Thyroid gland (tissue), 4 donors: ENCODE data around the gene CLPSL2. TPM values are rescaled to one million over a fixed set of nuclear protein-coding genes. Genes with fewer than 3 reads are reported as not detected.

Experiments used
- DNase-seq, 2 donors: peaks; one replicate each; pipeline ENCODE4 v3.0.0-alpha.2; 2019
- H3K27ac ChIP-seq, 3 donors: fragments of 200-600 bp; sonication (generic); 1 replicate in 2 of 3; 2 replicates in 1 of 3; pipeline ENCODE4 v1.5.1; 2016 to 2019; ENCODE audit warnings: mild to moderate bottlenecking in 1 of 3, moderate library complexity in 1 of 3
- H3K27me3 ChIP-seq: fragments of 200-600 bp; sonication (generic); one replicate; pipeline ENCODE4 v1.5.1; 2019
- H3K36me3 ChIP-seq, 2 donors: fragments of 200-600 bp; sonication (generic); one replicate each; pipeline ENCODE4 v1.5.1; 2016 to 2019
- H3K4me1 ChIP-seq, 2 donors: fragments of 200-600 bp; sonication (generic); one replicate each; pipeline ENCODE4 v1.5.1; 2017 to 2019
- H3K4me3 ChIP-seq, 3 donors: fragments of 200-600 bp; sonication (generic); replicated peaks in 1 of 3; 1 replicate in 2 of 3; 2 replicates in 1 of 3; pipeline ENCODE4 v1.5.1; 2016; ENCODE audit warnings: mild to moderate bottlenecking in 1 of 3
- H3K9me3 ChIP-seq: fragments of 200-600 bp; sonication (generic); one replicate; pipeline ENCODE4 v1.5.1; 2017
- POLR2A ChIP-seq, 2 donors: fragments of 450-650 bp; IDR thresholded peaks; one replicate each; pipeline ENCODE4 v1.6.1; 2017; ENCODE audit warnings: antibody characterized with exemption in 2 of 2, mild to moderate bottlenecking in 2 of 2, moderate library complexity in 1 of 2
- WGBS, 2 donors: methylation state at CpG; one replicate each; pipeline ENCODE4 v1.1.5; 2017; 5-methylcytosine and 5-hydroxymethylcytosine counted together
- intact Hi-C: fragments of 100-400 bp; cut with DNase I; formaldehyde crosslinking; loops from one replicate; pipeline ENCODE4 v1.15.1; 2023
- total RNA-seq, 4 donors: library from RNA; depleted of rRNA; stranded (reverse); fragments of >200 nt; gene quantifications; one replicate each; pipeline ENCODE4 v1.2.3, GENCODE V29; 2016
- TF ChIP-seq, protein P1 (sequence below), 6 experiments: fragments of 200-600 bp in 3 of 6; fragments of 450-650 bp in 3 of 6; sonication (generic) in 3 of 6; IDR thresholded peaks; one replicate each; pipeline ENCODE4 v1.5.1; 2016 to 2019; ENCODE audit warnings: antibody characterized with exemption in 6 of 6, mild to moderate bottlenecking in 2 of 6, inconsistent platforms in 1 of 6, moderate library complexity in 1 of 6

The CLPSL2 gene
- total RNA-seq, 4 donors from 2014 or later, result not detected

DNA sequence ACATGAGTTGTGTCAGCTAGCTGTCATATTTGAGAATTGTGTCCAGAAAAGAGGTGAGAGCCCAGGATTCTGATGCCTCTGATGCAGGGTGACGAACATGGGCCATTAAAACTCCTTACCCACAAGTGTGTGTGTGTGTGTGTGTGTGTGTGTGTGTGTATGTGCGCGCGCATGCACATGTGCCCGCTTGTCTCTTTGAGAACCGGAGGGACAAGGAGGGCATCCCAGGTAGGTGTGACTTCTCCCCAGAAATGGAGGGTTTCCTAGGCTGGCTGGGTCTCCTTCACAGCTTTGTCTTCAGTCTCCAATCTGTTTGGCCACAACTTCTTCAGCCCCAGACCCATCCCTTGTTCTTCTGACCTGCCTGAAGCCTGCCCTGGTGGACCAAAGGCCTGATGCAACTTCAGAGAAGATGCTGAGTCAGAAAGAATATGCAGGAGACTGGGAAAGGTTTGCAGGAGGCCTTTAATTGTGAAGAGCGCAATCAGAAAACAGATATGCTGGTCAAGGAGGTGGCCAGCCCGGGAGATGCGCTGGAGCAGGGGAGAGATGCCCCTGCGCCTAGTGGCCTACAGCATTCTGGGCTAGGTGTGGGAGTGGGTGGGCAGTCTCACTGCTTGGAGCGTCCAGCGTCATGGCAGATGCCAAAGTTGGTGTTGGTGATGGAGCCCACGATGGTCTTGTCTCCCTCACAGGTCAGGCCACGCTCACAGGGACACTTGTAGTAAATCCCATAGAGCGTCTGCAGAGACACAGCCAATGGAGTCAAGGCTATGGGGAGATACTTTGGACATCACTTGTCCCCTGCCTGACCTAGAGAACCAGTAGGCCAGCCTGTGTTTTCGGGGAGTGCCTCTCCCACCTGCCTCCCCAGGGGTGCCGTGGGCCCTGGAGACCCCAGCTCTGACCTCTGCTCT, 18.4 kb downstream of the CLPSL2 start:
- intact Hi-C loops, result no loop called here
- no peaks in the 10 kb centered on the region for H3K4me1 ChIP-seq
- H3K9me3 ChIP-seq, result no peaks in the 10 kb centered on the region
- no peak for DNase-seq
- no peaks in the 10 kb centered on the region for H3K27me3 ChIP-seq
- H3K27ac ChIP-seq, result no peak overlapping the region
- WGBS, 2 donors, result 91 to 93% methylated on average over 17 of the region's 17 CpGs
- H3K4me3 ChIP-seq, result no peak overlapping the region
- no peaks in the 10 kb centered on the region for H3K36me3 ChIP-seq
- TF ChIP-seq, protein P1, sequence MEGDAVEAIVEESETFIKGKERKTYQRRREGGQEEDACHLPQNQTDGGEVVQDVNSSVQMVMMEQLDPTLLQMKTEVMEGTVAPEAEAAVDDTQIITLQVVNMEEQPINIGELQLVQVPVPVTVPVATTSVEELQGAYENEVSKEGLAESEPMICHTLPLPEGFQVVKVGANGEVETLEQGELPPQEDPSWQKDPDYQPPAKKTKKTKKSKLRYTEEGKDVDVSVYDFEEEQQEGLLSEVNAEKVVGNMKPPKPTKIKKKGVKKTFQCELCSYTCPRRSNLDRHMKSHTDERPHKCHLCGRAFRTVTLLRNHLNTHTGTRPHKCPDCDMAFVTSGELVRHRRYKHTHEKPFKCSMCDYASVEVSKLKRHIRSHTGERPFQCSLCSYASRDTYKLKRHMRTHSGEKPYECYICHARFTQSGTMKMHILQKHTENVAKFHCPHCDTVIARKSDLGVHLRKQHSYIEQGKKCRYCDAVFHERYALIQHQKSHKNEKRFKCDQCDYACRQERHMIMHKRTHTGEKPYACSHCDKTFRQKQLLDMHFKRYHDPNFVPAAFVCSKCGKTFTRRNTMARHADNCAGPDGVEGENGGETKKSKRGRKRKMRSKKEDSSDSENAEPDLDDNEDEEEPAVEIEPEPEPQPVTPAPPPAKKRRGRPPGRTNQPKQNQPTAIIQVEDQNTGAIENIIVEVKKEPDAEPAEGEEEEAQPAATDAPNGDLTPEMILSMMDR (IDR thresholded peaks at IDR 0.05), result no peak
- TF ChIP-seq POLR2A (IDR thresholded peaks at IDR 0.05), result no peak

DNA sequence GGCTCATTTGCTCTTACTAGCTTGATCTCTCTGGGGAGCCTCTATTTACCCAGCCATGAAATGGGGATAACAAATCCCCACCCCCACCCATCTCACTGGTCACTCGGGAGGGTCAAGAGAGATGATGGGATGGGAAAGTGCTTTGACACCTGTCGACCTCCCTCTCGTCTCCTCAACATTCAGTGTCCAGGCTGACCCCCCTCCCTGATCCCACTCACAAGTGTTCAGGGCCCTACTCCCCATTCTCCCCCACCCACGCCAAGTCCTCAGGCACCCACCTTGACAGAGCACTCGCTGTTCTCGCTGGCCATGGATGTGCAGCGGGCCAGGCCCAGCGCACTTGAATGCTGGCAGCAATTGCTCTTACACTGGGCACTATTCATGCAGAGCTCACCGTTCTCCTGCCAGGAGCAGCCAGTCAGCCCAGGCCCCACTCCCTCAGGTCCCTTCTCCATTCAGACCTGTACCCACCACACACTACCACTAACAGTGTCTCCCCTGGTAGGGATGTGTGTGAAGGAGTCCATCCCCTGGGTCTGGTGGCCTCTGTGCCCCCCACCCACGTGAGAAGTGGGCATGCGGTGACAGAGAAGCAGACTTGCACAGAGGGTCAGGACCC, 19.2 kb downstream of the CLPSL2 start:
- no peaks in the 10 kb centered on the region for H3K4me1 ChIP-seq
- intact Hi-C loops, result no loop called here
- no peaks in the 10 kb centered on the region for H3K36me3 ChIP-seq
- 86 to 87% methylated on average over 11 of the region's 11 CpGs for WGBS, 2 donors
- H3K9me3 ChIP-seq, result no peaks in the 10 kb centered on the region
- no peaks in the 10 kb centered on the region for H3K27me3 ChIP-seq
- no peak overlapping the region for H3K4me3 ChIP-seq
- TF ChIP-seq POLR2A (IDR thresholded peaks at IDR 0.05), result no peak
- TF ChIP-seq, protein P1 (IDR thresholded peaks at IDR 0.05), result no peak
- DNase-seq, result no peak
- H3K27ac ChIP-seq, result no peak overlapping the region

DNA sequence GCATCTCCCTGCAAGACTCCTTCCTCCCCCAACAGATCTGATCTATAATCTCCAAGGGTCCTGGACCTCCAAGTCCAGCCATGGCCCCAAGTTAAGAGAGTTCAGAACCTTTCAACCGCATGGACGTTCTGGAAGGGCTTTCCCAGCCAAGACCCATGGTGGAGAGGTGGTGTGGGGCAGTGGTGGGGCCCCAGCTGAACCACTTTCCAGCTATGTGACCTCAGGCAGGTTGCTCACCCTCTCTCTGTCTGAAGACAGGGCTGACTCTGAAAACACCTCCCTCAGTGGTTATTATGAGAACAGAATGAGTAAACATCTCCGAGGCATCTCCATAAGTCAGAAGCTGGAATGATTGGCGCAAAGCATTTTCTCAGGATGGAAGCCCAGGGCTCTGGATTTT, 19.8 kb downstream of the CLPSL2 start:
- no peaks in the 10 kb centered on the region for H3K27me3 ChIP-seq
- H3K4me3 ChIP-seq, result no peak overlapping the region
- no peaks in the 10 kb centered on the region for H3K4me1 ChIP-seq
- H3K27ac ChIP-seq, result no peak overlapping the region
- 74 to 80% methylated on average over 4 of the region's 4 CpGs for WGBS, 2 donors
- DNase-seq, result no peak
- H3K9me3 ChIP-seq, result no peaks in the 10 kb centered on the region
- TF ChIP-seq, protein P1 (IDR thresholded peaks at IDR 0.05), result no peak
- no peak for TF ChIP-seq POLR2A (IDR thresholded peaks at IDR 0.05)
- no peaks in the 10 kb centered on the region for H3K36me3 ChIP-seq
- intact Hi-C loops, result no loop called here

DNA sequence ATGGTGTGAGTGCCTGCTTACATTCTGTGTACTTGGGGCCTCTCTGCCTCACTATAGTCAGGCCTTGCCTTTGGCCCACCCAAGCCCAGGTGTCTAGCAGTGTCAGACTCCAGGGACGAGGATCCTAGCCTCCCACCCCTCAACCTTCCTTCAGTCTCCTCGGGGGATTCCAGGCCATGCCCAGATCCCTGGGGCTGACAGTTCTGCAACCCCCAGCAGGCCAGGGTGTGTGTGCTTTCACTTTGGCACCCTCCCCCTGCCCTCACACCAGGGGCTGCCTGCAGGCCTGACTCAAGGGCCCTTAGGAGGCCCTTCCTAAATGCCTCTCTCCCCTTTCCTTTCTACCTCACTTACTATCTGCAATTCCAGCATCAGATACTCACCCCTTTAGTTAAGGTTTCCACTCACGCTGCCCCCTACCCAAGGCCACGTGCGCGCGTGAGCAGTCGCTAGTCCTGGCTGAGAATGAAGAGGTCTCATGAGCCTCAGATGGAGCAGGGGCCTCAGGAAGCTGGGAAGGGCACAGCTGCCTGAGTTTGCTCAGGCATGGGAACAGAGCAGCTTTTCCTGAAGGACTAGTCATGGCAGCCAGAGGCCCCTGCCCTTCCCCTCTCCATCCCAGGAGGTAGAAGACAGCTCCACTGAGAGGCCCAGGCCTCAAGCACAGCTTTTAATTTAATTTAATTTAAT, 21.6 kb downstream of the CLPSL2 start:
- no peak for TF ChIP-seq POLR2A (IDR thresholded peaks at IDR 0.05)
- TF ChIP-seq, protein P1 (IDR thresholded peaks at IDR 0.05), result no peak

More for the DNA sequence above, 21.6 kb downstream of the CLPSL2 start:
- 71 to 77% methylated on average over 8 of the region's 8 CpGs for WGBS, 2 donors
- Histone ChIP-seq H3K9me3 (no peaks in the 10 kb centered on the region), H3K27me3 (no peaks in the 10 kb centered on the region), H3K36me3 (no peaks in the 10 kb centered on the region), H3K4me1 (no peaks in the 10 kb centered on the region), H3K4me3 (no peak overlapping the region), H3K27ac (no peak overlapping the region)
- no peak for DNase-seq
- intact Hi-C loops, result no loop called here
